ENCODE data around the gene RASA1.

The RASA1 gene

GRCh38 chr5:87432460-87432859 lies 164.8 kb downstream of the RASA1 start:
- POLR2A ChIA-PET = no interaction called here
- H3K4me3 ChIP-seq (ENCODE audit: low read depth, low read length) = no peak overlapping the region
- CTCF ChIA-PET = no interaction called here
- no peak for TF ChIP-seq CTCF (IDR thresholded peaks at IDR 0.05; ENCODE audit: insufficient read depth, low read length, missing control alignments)
- no peak for DNase-seq (ENCODE audit: low read depth, low spot score)

GRCh38 chr5:87433945-87434344 lies 166.3 kb downstream of the RASA1 start:
- H3K4me3 ChIP-seq (ENCODE audit: low read depth, low read length) = no peak overlapping the region
- no peak for DNase-seq (ENCODE audit: low read depth, low spot score)
- no peak for TF ChIP-seq CTCF (IDR thresholded peaks at IDR 0.05; ENCODE audit: insufficient read depth, low read length, missing control alignments)
- CTCF ChIA-PET = no interaction called here
- POLR2A ChIA-PET = no interaction called here

GRCh38 chr5:87434461-87434860 lies 166.8 kb downstream of the RASA1 start:
- POLR2A ChIA-PET = no interaction called here
- DNase-seq (ENCODE audit: low read depth, low spot score) = no peak
- no peak for TF ChIP-seq CTCF (IDR thresholded peaks at IDR 0.05; ENCODE audit: insufficient read depth, low read length, missing control alignments)
- CTCF ChIA-PET = no interaction called here
- no peak overlapping the region for H3K4me3 ChIP-seq (ENCODE audit: low read depth, low read length)

- ChIA-PET CTCF (no interaction called here), POLR2A (no interaction called here)
- no peak for DNase-seq (ENCODE audit: low read depth, low spot score)
- TF ChIP-seq CTCF (IDR thresholded peaks at IDR 0.05; ENCODE audit: insufficient read depth, low read length, missing control alignments) = no peak
- no peak overlapping the region for H3K4me3 ChIP-seq (ENCODE audit: low read depth, low read length)
Measured at GRCh38 chr5:87435144-87435694, 167.5 kb downstream of the RASA1 start.

GRCh38 chr5:87437724-87438123 lies 170.0 kb downstream of the RASA1 start:
- DNase-seq (ENCODE audit: low read depth, low spot score) = no peak
- CTCF ChIA-PET = interaction anchor here (1.1 kb wide), 1 partner anchor 14 kb away, joined by 3 read pairs; no protein-coding TSS in a partner anchor
- POLR2A ChIA-PET = no interaction called here
- TF ChIP-seq CTCF (IDR thresholded peaks at IDR 0.05; ENCODE audit: insufficient read depth, low read length, missing control alignments) = no peak
- no peak overlapping the region for H3K4me3 ChIP-seq (ENCODE audit: low read depth, low read length)

- ChIA-PET CTCF (interaction anchor here (1.1 kb wide), 1 partner anchor 14 kb away, joined by 3 read pairs; no protein-coding TSS in a partner anchor), POLR2A (no interaction called here)
- no peak for TF ChIP-seq CTCF (IDR thresholded peaks at IDR 0.05; ENCODE audit: insufficient read depth, low read length, missing control alignments)
- DNase-seq (ENCODE audit: low read depth, low spot score) = no peak
- no peak overlapping the region for H3K4me3 ChIP-seq (ENCODE audit: low read depth, low read length)
Measured at GRCh38 chr5:87438231-87438630, 170.5 kb downstream of the RASA1 start.

Measured in AG04449 (cell line).